Breast epithelium (tissue), 3 donors: ENCODE results near the gene PRTFDC1.

Source experiments
- CTCF ChIP-seq, 3 donors: fragments of 450-650 bp; IDR thresholded peaks; one replicate each; pipeline ENCODE4 v1.5.1; 2016 to 2017; ENCODE audit warnings: antibody characterized with exemption in 3 of 3, mild to moderate bottlenecking in 3 of 3, moderate library complexity in 3 of 3
- POLR2A ChIP-seq: fragments of 450-650 bp; IDR thresholded peaks from one replicate; pipeline ENCODE4 v1.6.1; 2016; ENCODE audit warnings: antibody characterized with exemption, mild to moderate bottlenecking, moderate library complexity
- POLR2AphosphoS5 ChIP-seq, 3 donors: sonication (generic); formaldehyde crosslinking; IDR thresholded peaks; one replicate each; pipeline ENCODE4 v1.6.1; 2017; ENCODE audit warnings: antibody characterized with exemption in 3 of 3

GRCh38 chr10:24930427-24930826 lies 22.0 kb downstream of the PRTFDC1 start:
- no peak for TF ChIP-seq CTCF (IDR thresholded peaks at IDR 0.05)
- no peak for TF ChIP-seq POLR2A
- TF ChIP-seq POLR2AphosphoS5 (IDR thresholded peaks at IDR 0.05), result no peak
